Duodenal mucosa (tissue), 2 donors: Measurements from ENCODE around the gene KIAA0040.
"Not testable (repeated sequence)": the region's sequence is repeated elsewhere in the genome, so short reads cannot be mapped to it uniquely, and the experiment has no call there.

ENCODE experiments used
- H3K27ac ChIP-seq: one replicate; pipeline ENCODE4 v1.7.0; 2013; ENCODE audit warnings: low read depth, low read length
- H3K27me3 ChIP-seq, 2 donors: one replicate each; pipeline ENCODE4 v1.7.0; 2013; ENCODE audit warnings: low read length in 2 of 2, control low read depth in 1 of 2; ENCODE audit not compliant: insufficient read depth in 2 of 2, control insufficient read depth in 1 of 2
- H3K36me3 ChIP-seq, 2 donors: one replicate each; pipeline ENCODE4 v1.7.0; 2013; ENCODE audit warnings: low read length in 2 of 2, control low read depth in 1 of 2; ENCODE audit not compliant: insufficient read depth in 2 of 2, control insufficient read depth in 1 of 2
- H3K4me1 ChIP-seq, 2 donors: one replicate each; pipeline ENCODE4 v1.7.0; 2013; ENCODE audit warnings: low read length in 2 of 2, control low read depth in 1 of 2; ENCODE audit not compliant: insufficient read depth in 2 of 2, control insufficient read depth in 1 of 2
- H3K4me3 ChIP-seq, 2 donors: one replicate each; pipeline ENCODE4 v1.7.0; 2013; ENCODE audit warnings: low read length in 2 of 2, low read depth in 1 of 2
- H3K9ac ChIP-seq, 2 donors: one replicate each; pipeline ENCODE4 v1.7.0; 2013; ENCODE audit warnings: low read length in 2 of 2, low read depth in 1 of 2
- H3K9me3 ChIP-seq, 2 donors: one replicate each; pipeline ENCODE4 v1.7.0; 2013; ENCODE audit warnings: low read length in 2 of 2, control low read depth in 1 of 2; ENCODE audit not compliant: control insufficient read depth in 1 of 2

The KIAA0040 gene

GRCh38 chr1:175116210-175116798 is 76.3 kb downstream of the KIAA0040 start:
- Histone ChIP-seq H3K36me3 (no peaks in the 10 kb centered on the region), H3K9me3 (peaks cover 4 to 5% of the 10 kb centered on the region in 2 donors), H3K27ac (no peak overlapping the region), H3K9ac (no peak overlapping the region), H3K4me3 (no peak overlapping the region), H3K4me1 (no peaks in the 10 kb centered on the region), H3K27me3 (no peaks in the 10 kb centered on the region)

- Histone ChIP-seq H3K9me3 (peaks cover 4 to 5% of the 10 kb centered on the region in 2 donors), H3K4me3 (no peak overlapping the region), H3K9ac (no peak overlapping the region), H3K4me1 (no peaks in the 10 kb centered on the region), H3K27ac (no peak overlapping the region), H3K36me3 (no peaks in the 10 kb centered on the region), H3K27me3 (no peaks in the 10 kb centered on the region)
These were observed 77.6 kb downstream of the KIAA0040 start for GRCh38 chr1:175114996-175115395.

- H3K9me3 ChIP-seq, H3K27ac ChIP-seq, H3K36me3 ChIP-seq, H3K27me3 ChIP-seq, H3K4me1 ChIP-seq, H3K4me3 ChIP-seq, H3K9ac ChIP-seq: not testable (repeated sequence)
These were observed 84.2 kb downstream of the KIAA0040 start for GRCh38 chr1:175108331-175108820.
